Adrenal gland (tissue), 12 donors: Measurements from ENCODE around the gene BABAM2. TPM values are rescaled to one million over a fixed set of nuclear protein-coding genes. Genes with fewer than 3 reads are reported as not detected.

ENCODE experiments used
- DNase-seq, 7 donors: peaks; one replicate each; pipeline ENCODE4 v3.0.0-alpha.2; 2019 to 2020
- H3K27ac ChIP-seq, 5 donors: fragments of 200-600 bp; sonication (generic) in 4 of 5; 1 replicate in 3 of 5; 2 replicates in 2 of 5; pipeline versions ENCODE4 v1.5.1 to v1.8.0; 2016 to 2020; ENCODE audit warnings: mild to moderate bottlenecking in 1 of 5
- H3K27me3 ChIP-seq: fragments of 200-600 bp; 2 replicates; pipeline ENCODE4 v1.8.0; 2021
- H3K36me3 ChIP-seq, 2 donors: fragments of 200-600 bp; replicated peaks in 1 of 2; 1 replicate in 1 of 2; 2 replicates in 1 of 2; pipeline versions ENCODE4 v1.5.1 to v1.8.0; 2018 to 2022
- H3K4me1 ChIP-seq, 2 donors: fragments of 200-600 bp; replicated peaks in 1 of 2; 1 replicate in 1 of 2; 2 replicates in 1 of 2; pipeline versions ENCODE4 v1.5.1 to v1.8.0; 2018 to 2021
- H3K4me3 ChIP-seq, 4 donors: fragments of 200-600 bp; sonication (generic) in 3 of 4; one replicate each; pipeline ENCODE4 v1.5.1; 2016 to 2018
- H3K9me3 ChIP-seq, 3 donors: fragments of 200-600 bp; sonication (generic) in 1 of 3; replicated peaks in 1 of 3; 1 replicate in 2 of 3; 2 replicates in 1 of 3; pipeline versions ENCODE4 v1.5.1 to v1.8.0; 2016 to 2021
- CTCF ChIP-seq, 6 experiments: fragments of 450-650 bp in 4 of 6; fragments of 200-600 bp in 2 of 6; sonication (generic) in 1 of 6; IDR thresholded peaks; 1 replicate in 5 of 6; 2 replicates in 1 of 6; pipeline versions ENCODE4 v1.5.1 to v1.8.0; 2016 to 2021; ENCODE audit warnings: antibody characterized with exemption in 6 of 6, mild to moderate bottlenecking in 2 of 6, moderate library complexity in 1 of 6
- POLR2A ChIP-seq, 2 donors: fragments of 450-650 bp; IDR thresholded peaks; one replicate each; pipeline ENCODE4 v1.6.1; 2017; ENCODE audit warnings: antibody characterized with exemption in 2 of 2, mild to moderate bottlenecking in 2 of 2, moderate library complexity in 1 of 2
- WGBS, 4 donors: extraction: QIAGEN DNeasy Blood & Tissue Kit in 2 of 4; methylation state at CpG; one replicate each; pipeline versions ENCODE4 v1.1.5 to v1.1.7; 2013 to 2017; 5-methylcytosine and 5-hydroxymethylcytosine counted together
- intact Hi-C, 2 donors: fragments of 100-400 bp; cut with DNase I; formaldehyde crosslinking; loops; one replicate each; pipeline versions ENCODE4 v1.14.1 to v1.15.0; 2022 to 2023
- polyA plus RNA-seq, 3 donors: library from polyadenylated mRNA; stranded (reverse); fragments of 200-250 nt in 2 of 3; fragments of 350-450 nt in 1 of 3; fragmentation: Illumina TruSeq in 1 of 3; extraction: RNeasy Lipid Tissue Mini Kit (QIAGEN cat#74804) in 1 of 3; gene quantifications; one replicate each; pipeline ENCODE4 v1.2.3, GENCODE V29; 2013 to 2014
- total RNA-seq, 9 donors: library from RNA; depleted of rRNA in 4 of 9; stranded (reverse); fragments of >200 nt in 4 of 9; fragments of 120-200 nt in 1 of 9; fragmentation: NEBNext Ultra II Directional in 1 of 9; extraction: Animal tissue kit (Norgen Biotek cat#: 25700) in 1 of 9; gene quantifications; one replicate each; pipeline versions ENCODE4 v1.1.0 to v1.2.4, GENCODE V29; 2013 to 2023
- donor health status: healthy with polysubstance abuse.
- donor health status: Bipolar disorder and iron deficiency.
- donor health status: DM: yes; HTN: yes; CAD: no.
- donor health status: DM: no; HTN: no; CAD: no.
- donor health status: DM: no; HTN: no; CAD: no.
- donor health status: DM: yes; HTN: yes; CAD: no.

The BABAM2 gene
- total and polyA plus RNA-seq, 12 donors = 88.2 to 925 (median 357) TPM

- 87 to 98% (median 94%) methylated on average over 2 of the region's 2 CpGs for WGBS, 4 donors
- intact Hi-C loops = no loop called here
- H3K4me3 ChIP-seq = no peak overlapping the region
- DNase-seq = peak in 1 of 7 donors; percentile 29
- H3K27ac ChIP-seq = peak overlapping the region in 2 of 5 donors; percentile 12 to 73
- H3K9me3 ChIP-seq = no peaks in the 10 kb centered on the region
- no peaks in the 10 kb centered on the region for H3K36me3 ChIP-seq
- H3K4me1 ChIP-seq = peaks cover 50 to 67% of the 10 kb centered on the region in 2 donors
- TF ChIP-seq CTCF (IDR thresholded peaks at IDR 0.05) (no peak), POLR2A (IDR thresholded peaks at IDR 0.05) (no peak)
- H3K27me3 ChIP-seq = no peaks in the 10 kb centered on the region
Observed at GRCh38 chr2:27962006-27962405, 71.5 kb downstream of the BABAM2 start.

DNA sequence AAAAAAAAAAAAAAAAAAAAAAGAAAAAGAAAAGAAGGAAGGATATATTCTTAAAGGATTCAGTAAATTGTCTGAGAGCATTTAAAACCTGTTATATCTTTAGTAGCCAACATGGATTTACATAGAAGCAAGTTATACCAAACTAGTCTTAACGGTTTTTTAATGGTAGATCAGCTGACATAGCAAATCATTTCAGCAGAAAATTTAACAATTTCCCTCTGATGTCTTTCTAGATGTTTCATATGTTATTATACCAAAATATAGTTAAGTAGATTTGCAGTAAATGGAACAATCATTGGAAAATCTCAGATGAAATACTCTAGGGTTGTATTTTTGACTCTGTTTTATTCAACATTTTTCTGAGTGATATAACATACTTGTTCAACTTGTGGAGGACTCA lies 72.9 kb downstream of the BABAM2 start:
- TF ChIP-seq POLR2A (IDR thresholded peaks at IDR 0.05) (no peak), CTCF (IDR thresholded peaks at IDR 0.05) (no peak)
- Histone ChIP-seq H3K4me3 (no peak overlapping the region), H3K9me3 (peaks cover 0 to 6% (median 0%) of the 10 kb centered on the region in 3 donors), H3K4me1 (peaks cover 43 to 55% of the 10 kb centered on the region in 2 donors), H3K36me3 (no peaks in the 10 kb centered on the region), H3K27me3 (no peaks in the 10 kb centered on the region), H3K27ac (peak overlapping the region in 1 of 5 donors; percentile 10)
- DNase-seq = no peak
- WGBS, 4 donors = 92 to 100% (median 95%) methylated on average over 1 of the region's 1 CpG
- intact Hi-C loops = no loop called here

- WGBS, 4 donors = 81 to 98% (median 90%) methylated on average over 3 of the region's 3 CpGs
- DNase-seq = no peak
- no peak for TF ChIP-seq POLR2A (IDR thresholded peaks at IDR 0.05)
- no peak for TF ChIP-seq CTCF (IDR thresholded peaks at IDR 0.05)
- Histone ChIP-seq H3K4me3 (no peak overlapping the region), H3K36me3 (no peaks in the 10 kb centered on the region), H3K27ac (no peak overlapping the region), H3K4me1 (peaks cover 37 to 49% of the 10 kb centered on the region in 2 donors), H3K27me3 (no peaks in the 10 kb centered on the region), H3K9me3 (peaks cover 0 to 7% (median 0%) of the 10 kb centered on the region in 3 donors)
- intact Hi-C loops = no loop called here
Observed at GRCh38 chr2:27964067-27964466, 73.5 kb downstream of the BABAM2 start.

- TF ChIP-seq POLR2A (IDR thresholded peaks at IDR 0.05) (no peak), CTCF (IDR thresholded peaks at IDR 0.05) (no peak)
- 80 to 87% (median 83%) methylated on average over 2 of the region's 2 CpGs for WGBS, 4 donors
- H3K27ac ChIP-seq = peak overlapping the region in 1 of 5 donors; percentile 7
- no peaks in the 10 kb centered on the region for H3K27me3 ChIP-seq
- H3K9me3 ChIP-seq = peaks cover 0 to 7% (median 0%) of the 10 kb centered on the region in 3 donors
- intact Hi-C loops = no loop called here
- DNase-seq = no peak
- H3K4me3 ChIP-seq = no peak overlapping the region
- H3K36me3 ChIP-seq = no peaks in the 10 kb centered on the region
- peaks cover 24 to 39% of the 10 kb centered on the region in 2 donors for H3K4me1 ChIP-seq
Observed at GRCh38 chr2:27965841-27966240, 75.3 kb downstream of the BABAM2 start.
